Right ventricle myocardium inferior (tissue), 1 donor: Measurements from ENCODE around the gene CHGA. TPM values are rescaled to one million over a fixed set of nuclear protein-coding genes. Genes with fewer than 3 reads are reported as not detected.

ENCODE experiments used
- ATAC-seq: fragments of 200-7000 bp; cut with Tn5 transposase; one replicate; pipeline ENCODE4 v1.9.1; 2020; ENCODE audit warnings: mild to moderate bottlenecking, moderate library complexity
- DNase-seq: peaks from one replicate; pipeline ENCODE4 v3.0.0; 2021; ENCODE audit errors: missing footprints
- intact Hi-C: fragments of 100-400 bp; cut with DNase I; formaldehyde crosslinking; loops from one replicate; pipeline ENCODE4 v1.11.0; 2022
- total RNA-seq: library from RNA; stranded (reverse); fragmentation: NEBNext Ultra II Directional; extraction: Animal tissue kit (Norgen Biotek cat#: 25700); gene quantifications from one replicate; pipeline ENCODE4 v1.2.1, GENCODE V29; 2021
- donor health status: DM: no; HTN: yes; CAD: no; lungs with severe emphysema.

Gene CHGA
- total RNA-seq, 1 donor from 2014 or later: not detected

DNA sequence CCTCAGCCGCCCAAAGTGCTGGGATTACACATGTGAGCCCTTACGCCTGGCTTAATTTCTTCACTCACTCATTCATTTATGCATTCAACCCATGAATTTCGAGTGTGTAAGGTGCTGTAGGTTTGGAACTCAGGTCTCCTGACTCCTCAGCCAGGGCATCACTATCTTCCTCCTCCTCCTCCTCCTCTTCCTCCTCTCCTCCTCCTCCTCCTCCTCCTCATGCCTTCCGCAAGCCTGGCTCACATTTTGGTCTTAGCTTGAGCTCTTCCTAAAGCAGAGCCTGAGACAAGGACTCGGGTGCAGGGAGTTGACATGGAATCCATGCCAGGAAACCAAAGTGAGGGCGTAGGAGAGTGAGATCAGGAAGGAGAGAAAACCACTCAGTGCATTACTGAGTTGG, 20.8 kb upstream of the CHGA start:
- intact Hi-C loops: no loop called here
- no peak for ATAC-seq

DNA sequence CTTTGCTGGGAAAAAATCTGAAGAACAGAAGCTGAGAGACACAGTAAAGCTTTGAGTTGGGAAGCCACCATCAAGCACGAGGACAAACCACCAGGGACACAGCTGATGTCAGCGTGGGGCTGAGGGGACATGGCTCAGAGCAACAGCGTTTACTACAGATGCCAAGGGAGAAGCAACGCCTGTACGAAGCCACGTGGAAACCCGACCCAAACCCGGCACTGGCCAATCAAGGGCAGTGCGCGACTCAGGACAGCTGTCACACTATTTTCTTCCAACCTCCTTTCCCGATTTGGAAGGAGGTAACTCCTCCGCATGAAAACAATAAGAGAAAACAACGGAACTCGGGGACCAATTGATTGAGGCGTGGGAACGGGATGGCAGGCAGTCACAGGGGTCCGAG, 20.2 kb upstream of the CHGA start:
- ATAC-seq (no peak), DNase-seq (no peak)
- intact Hi-C loops: no loop called here

More for the DNA sequence above, 20.8 kb upstream of the CHGA start:
- no peak for DNase-seq

DNA sequence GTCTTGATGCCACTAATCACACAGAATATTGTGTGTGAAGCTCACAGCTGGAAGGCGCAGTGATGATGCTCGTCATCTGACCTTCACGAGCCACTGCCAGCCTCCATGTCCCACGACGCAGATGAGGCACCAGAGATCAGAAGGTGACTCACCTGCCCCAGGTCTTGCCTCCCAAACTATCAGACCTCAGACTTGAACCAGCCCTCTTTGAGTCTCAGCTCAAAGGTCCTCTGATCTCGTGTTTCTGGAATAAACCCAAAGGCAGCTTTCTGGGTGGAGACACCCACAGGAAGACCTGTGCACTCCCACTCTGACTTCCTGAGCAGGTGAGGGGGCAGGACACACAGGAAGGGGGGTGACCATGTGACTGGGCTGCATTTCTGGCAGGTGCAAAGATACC, 19.6 kb upstream of the CHGA start:
- DNase-seq (no peak), ATAC-seq (no peak)
- intact Hi-C loops: no loop called here

DNA sequence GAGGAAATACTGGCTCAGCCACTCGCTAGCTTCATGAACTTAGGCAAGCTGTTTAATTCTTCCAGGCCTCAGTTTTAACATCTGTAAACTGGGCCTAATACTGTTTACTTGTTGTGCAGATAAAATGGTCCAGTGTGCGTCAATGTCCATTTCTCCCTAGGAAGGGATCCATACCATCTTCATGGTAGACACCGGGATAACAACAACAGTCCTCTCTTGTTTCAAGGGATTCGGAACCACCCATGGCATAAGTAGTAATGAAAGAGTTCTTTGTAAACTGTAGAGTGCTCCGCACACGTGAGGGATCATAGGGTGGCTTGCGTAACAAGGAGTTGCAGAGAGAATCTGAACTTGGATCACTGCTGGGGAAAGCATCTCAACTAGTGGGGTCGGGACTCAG, 17.3 kb upstream of the CHGA start:
- DNase-seq: no peak
- ATAC-seq: no peak
- intact Hi-C loops: no loop called here

DNA sequence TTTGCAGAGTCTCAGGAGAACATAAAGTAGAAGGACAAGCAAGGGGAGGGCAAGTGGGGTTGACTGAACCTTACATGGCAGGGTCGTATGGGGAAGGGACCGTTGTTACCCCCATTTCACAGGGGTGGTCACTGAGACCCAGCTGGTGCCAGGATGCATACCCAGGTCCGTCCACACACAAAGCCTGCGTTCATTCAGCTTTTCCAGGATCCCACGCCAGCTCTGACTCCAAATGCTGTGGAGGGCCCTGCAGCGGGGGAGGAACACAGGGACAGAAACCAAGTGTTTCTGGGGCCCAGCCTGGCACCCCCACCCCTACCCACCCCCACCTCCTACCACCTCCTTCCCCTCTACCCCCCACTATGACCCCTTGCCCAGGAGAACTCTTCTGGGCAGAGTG, 16.5 kb upstream of the CHGA start:
- no peak for ATAC-seq
- intact Hi-C loops: no loop called here
- DNase-seq: no peak

GRCh38 chr14:92906823-92907222, 16.1 kb upstream of the CHGA start:
- no peak for DNase-seq
- ATAC-seq: no peak
- intact Hi-C loops: no loop called here

DNA sequence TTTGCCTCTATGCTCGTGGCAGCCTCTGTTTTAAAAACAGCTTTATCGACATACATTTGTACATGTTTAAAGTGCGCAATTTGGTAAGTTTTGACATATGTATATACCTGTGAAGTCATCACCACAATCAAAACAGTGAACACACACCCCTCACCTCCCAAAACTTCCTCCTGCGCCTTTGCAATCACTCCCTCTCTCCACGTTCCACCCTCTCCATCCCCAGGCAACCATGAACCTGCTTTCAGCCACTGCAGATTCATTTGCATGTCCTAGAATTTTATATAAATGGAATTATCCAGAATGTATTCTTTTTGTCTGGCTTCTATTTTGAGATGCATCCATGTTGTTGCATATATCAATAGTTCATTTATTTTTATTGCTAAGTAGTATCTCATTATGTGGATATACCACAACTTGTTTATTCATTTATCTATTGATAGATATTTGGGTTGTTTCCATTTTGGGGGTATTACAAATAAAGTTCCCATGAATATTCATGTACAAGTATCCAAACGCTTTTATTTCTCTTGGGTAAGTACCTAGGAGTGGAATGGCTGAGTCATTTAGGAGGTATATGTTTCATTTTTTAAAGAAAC, 15.5 kb upstream of the CHGA start:
- intact Hi-C loops: no loop called here
- no peak for ATAC-seq

GRCh38 chr14:92914087-92914656, 8.8 kb upstream of the CHGA start:
- ATAC-seq (no peak), DNase-seq (no peak)
- intact Hi-C loops: no loop called here

More for the DNA sequence above, 15.5 kb upstream of the CHGA start:
- no peak for DNase-seq

DNA sequence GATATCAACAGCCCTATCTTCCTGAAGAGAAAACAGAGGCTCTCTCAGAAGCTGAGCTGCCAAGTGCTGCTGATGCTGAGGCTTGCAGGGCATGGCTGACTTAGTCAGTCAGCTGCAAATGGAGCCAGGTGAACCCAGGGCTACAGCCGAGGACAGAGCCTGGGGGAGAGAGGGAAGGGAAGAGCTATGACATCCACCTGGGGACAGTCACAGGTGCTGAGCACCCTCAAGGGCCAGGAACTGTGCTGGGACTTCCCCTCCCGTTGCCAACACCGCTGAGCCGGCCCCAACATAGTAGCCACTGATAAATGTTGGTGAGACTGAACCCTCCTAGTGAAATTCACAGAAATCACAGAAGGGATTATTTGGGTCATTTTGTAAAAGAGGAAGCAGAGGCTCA, 6.7 kb upstream of the CHGA start:
- intact Hi-C loops: no loop called here

DNA sequence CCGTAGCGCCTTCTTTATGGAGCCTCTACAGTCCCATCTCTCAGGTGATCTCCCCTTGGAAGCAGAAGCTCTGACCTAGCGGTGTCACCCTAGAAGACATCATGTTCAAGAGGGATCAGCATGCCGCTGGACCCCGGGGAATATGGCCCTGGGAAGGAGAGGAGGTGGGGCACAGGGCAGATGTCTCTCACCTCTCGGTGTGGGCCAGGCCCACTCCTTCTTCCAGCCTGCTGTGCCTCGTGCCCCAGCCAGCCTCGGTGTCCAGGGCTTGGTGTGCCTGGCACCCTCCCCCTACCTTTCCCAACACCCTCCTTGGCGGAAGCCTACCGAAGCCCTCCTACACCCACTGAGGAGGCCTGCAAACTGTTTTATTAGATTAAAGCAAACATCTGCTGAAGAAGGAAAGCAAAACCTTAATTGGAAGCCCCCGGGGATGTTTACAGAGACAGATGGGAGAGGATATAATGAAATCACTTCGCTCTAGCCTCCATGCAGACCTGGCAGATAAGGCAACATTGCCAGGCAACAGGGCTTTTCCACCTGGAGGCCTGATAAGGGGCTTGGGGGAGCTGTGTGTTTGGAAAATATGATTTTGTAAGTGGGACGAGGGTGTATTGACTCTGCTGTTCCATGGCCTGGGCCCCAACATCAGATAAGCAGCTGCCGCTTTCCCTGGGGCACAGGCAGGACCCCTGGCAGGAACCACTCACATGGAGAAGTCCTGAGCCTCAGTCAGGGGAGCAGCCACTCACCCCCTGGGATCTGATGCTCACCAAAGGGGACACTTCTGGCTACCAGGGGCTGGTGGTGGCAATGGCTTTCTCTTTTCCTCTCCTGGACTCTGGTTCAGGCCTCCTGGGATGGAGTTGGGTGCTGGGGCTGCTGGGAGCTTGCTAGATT, 5.7 kb upstream of the CHGA start:
- no peak for ATAC-seq
- no peak for DNase-seq
- intact Hi-C loops: no loop called here

More for the DNA sequence above, 6.7 kb upstream of the CHGA start:
- no peak for ATAC-seq
- DNase-seq: no peak

DNA sequence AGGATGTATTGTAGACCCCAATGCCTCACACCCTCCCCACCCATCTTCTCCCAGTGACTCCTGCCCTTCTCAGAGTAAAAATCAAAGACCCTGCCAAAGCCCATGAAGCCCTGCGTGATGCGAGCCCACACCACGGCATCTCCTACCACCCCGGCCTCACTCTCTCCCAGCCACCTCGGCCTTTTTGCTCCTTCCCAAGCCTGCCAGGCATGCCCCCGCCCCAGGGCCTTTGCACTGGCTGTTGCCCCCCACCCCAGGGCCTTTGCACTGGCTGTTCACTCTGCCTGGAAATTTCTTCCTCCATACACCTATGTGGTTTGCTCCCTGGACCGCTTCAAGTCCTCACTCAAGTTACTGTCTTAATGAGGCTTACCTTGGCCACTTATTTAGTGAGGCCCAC, 5.0 kb upstream of the CHGA start:
- intact Hi-C loops: no loop called here
- ATAC-seq (no peak), DNase-seq (no peak)

DNA sequence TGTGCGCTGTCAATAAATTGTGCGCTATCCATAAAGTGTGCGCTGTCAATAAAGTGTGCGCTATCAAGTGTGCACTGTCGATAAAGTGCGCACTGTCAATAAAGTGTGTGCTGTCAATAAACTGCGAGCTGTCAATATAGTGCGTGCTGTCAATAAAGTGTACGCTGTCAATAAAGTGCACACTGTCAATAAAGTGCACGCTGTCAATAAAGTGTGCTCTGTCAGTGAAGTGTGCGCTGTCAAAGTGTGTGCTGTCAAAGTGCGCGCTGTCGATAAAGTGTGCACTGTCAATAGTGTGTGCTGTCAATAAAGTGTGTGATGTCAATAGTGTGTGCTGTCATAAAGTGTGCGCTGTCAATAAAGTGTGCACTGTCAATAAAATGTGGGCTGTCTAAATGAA, 2.9 kb upstream of the CHGA start:
- ATAC-seq (no peak), DNase-seq (no peak)
- intact Hi-C loops: no loop called here

DNA sequence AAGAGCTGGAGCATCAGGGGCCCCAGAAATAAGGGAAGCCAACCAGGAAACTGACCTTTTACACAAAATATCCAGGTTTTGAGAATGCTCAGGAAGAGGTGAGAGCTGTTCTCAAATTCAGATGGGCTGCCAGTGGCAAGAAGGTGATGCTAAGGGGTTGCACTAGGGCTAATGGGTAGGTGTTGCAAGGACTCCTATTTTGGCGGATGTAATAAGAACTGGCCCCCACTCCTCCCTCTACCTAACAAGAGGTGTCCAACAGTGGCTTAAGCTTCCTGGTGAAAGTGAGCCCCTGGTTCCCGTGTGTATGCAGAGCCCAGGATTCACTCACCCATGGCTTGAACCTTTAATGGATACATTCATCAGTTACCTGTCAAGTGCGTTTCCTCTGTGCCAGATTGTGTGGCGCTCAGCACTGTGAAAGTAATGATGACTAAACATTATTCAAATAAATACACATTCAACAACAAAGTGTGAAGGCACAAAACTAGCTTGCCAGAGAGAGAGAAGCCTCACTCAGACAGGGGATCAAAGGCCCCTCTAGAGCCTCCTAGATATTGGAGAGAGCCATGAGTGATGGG, 705 bp upstream of the CHGA start:
- intact Hi-C loops: no loop called here
- no peak for DNase-seq
- ATAC-seq: no peak

- no peak for ATAC-seq
- no peak for DNase-seq
- intact Hi-C loops: no loop called here
Measured at GRCh38 chr14:92923744-92924103, 774 bp downstream of the CHGA start.

- DNase-seq: no peak
- intact Hi-C loops: no loop called here
- no peak for ATAC-seq
Measured at GRCh38 chr14:92924247-92924646, 1.3 kb downstream of the CHGA start.

GRCh38 chr14:92925446-92925845, 2.5 kb downstream of the CHGA start:
- ATAC-seq (no peak), DNase-seq (no peak)
- intact Hi-C loops: no loop called here

- ATAC-seq (no peak), DNase-seq (no peak)
- intact Hi-C loops: no loop called here
Measured at GRCh38 chr14:92926180-92926845, 3.4 kb downstream of the CHGA start.

DNA sequence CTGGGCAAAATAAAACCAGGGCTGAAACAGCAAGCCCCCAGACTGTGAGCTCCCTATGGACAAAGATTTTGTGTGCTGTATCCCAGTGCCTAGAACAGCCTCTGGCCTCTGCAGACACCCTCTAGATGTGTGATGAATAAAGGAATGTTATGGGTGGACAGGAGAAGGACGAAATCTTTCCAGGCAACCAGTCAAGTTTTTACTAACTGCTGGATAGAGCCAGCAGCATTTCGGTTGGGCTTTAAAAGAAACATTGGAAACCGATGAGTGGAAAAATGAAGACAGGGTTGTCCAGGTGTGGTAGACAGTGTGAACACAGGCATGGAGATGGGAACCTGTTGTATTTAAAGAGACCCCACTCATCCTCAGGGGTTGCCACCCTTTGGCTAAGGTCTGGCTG, 4.0 kb downstream of the CHGA start:
- intact Hi-C loops: no loop called here
- ATAC-seq (no peak), DNase-seq (no peak)
